ENCODE results near the gene SCARF2.
A peak's percentile ranks its signal among the peaks of the same experiment; 100 is the strongest.
"Not testable (repeated sequence)": the region's sequence is repeated elsewhere in the genome, so short reads cannot be mapped to it uniquely, and the experiment has no call there.

Gene SCARF2, protein sequence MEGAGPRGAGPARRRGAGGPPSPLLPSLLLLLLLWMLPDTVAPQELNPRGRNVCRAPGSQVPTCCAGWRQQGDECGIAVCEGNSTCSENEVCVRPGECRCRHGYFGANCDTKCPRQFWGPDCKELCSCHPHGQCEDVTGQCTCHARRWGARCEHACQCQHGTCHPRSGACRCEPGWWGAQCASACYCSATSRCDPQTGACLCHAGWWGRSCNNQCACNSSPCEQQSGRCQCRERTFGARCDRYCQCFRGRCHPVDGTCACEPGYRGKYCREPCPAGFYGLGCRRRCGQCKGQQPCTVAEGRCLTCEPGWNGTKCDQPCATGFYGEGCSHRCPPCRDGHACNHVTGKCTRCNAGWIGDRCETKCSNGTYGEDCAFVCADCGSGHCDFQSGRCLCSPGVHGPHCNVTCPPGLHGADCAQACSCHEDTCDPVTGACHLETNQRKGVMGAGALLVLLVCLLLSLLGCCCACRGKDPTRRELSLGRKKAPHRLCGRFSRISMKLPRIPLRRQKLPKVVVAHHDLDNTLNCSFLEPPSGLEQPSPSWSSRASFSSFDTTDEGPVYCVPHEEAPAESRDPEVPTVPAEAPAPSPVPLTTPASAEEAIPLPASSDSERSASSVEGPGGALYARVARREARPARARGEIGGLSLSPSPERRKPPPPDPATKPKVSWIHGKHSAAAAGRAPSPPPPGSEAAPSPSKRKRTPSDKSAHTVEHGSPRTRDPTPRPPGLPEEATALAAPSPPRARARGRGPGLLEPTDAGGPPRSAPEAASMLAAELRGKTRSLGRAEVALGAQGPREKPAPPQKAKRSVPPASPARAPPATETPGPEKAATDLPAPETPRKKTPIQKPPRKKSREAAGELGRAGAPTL

DNA sequence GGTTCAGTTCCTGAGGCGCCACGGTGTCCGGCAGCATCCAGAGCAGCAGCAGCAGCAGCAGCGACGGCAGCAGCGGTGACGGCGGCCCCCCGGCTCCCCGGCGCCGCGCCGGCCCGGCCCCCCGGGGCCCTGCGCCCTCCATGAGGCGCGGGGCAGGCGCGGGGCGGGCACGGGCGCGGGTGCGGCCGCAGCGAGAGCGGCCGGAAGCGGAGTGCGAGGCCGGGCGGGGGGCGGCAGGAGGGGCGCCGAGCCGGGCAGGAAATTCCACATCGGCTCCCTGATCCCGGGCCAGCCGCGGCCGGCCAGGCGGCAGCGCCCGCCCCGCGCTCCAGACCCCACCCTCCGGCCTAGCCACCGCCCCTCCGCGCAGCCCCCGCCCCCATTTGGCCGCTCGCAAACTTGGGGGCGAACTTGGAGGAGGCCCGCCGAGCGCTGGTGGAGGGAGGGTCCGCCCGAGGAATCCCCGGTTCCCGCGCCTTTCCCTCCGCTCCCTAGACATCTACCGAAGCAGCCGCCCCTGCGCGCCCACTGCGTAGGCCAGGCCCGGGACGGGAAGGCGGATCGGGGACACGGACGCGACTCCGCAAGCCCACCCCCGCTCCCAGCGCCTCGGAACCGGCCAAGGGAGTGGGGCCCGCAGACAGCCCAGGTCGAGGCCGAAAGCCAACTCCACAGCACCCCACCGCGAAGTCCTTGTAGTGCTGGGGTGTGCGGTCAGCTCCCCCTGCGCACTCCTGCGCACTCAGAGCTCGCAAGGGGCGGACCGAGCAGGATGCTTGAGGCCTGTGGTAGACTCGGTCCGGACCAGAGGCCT is at the start of gene SCARF2:
SCARF2 (minus strand) TSS at position 213 of the 814 bp plus-strand sequence; CDS start at position 142, 71 bp downstream.
- peak; percentile 96 for DNase-seq (ENCODE audit: low spot score)

DNA sequence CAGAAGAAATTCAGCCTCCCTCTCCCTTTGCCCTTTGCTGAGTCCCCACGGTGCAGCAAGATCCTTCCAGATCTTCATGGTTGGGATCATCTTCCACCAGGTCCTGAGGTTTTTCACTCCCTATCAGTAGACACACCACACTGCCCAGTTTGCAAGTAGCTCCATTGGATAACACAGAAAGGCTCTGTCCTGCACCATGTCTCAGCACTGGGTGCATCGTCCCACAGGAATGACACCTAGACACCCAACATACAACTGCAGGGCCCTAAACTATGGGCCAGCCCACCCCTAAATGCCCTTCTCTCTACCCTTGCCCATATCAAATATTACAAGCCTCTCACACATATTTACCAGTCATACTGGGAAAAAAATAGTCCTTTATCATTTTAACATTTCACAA is 48.6 kb upstream of the SCARF2 start:
- DNase-seq (ENCODE audit: low spot score): peak; percentile 46

DNA sequence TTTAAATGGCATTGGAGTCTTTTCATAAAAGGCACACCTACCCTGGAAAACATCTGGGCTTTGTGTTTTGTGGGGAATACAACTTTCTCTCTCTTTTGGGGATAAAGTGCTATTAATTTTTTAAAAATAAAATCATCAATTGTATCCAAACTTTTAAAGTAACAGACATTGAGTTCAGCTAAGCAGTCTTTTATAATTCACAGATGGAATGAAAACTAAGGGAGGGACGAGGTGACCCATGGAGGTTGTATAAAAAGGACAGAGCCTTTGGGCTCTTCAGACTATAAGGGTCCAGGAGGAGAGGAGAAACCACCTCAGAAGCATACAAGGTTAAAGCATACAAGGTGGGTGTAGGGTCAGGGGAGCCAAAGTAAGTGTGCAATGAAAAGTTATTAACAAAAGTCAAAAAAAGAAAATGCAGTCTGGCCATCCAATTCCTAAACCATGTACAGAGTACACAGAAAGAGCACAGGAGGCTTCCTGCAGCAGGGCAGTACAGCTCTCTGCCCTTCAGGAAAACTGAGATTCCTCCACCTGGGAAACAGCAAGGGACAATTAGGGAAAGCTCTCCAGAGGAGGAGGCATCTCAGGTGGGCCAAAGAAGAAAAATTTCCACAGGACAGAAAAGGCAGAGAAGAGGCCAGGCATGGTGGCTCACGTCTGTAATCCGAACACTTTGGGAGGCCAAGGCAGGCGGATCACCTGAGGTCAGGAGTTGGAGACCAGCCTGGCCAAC is 47.5 kb upstream of the SCARF2 start:
- DNase-seq (ENCODE audit: low spot score): no peak

DNA sequence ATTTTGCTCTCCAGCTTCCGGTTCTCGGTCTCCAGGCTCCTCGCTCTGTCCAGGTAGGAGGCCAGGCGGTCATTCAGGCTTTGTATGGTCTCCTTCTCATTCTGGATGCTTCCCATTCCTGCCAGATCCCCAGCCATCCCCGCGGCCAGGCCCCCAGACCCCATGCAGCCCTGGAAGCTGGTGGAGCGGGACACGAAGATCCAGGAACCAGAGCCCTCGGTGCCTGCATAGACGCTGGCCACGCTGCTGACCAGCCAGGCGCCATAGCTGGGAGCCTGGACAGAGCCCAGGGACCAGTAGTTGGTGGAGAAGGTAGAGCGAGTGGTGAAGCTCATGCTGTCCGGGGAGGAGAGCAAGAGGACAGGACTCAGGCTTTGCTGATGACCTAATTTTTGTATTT is 46.1 kb upstream of the SCARF2 start:
- no peak for DNase-seq (ENCODE audit: low spot score)

DNA sequence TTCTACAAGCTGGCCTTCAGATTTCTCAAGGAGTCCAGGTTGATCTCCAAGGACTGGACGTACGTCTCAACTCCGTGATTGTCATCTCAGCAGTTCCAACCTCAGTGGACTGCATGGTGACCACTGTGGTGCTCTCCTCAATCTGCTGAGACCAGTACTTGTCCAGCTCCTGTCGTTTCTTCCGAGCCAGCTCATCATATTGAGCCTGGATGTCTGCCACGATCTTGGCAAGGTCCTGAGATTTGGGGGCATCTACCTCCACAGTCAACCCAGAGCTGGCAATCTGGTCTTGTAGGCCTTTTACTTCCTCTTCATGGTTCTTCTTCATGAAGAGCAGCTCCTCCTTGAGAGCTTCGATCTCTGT is 45.5 kb upstream of the SCARF2 start:
- not testable (repeated sequence) for DNase-seq (ENCODE audit: low spot score)

DNA sequence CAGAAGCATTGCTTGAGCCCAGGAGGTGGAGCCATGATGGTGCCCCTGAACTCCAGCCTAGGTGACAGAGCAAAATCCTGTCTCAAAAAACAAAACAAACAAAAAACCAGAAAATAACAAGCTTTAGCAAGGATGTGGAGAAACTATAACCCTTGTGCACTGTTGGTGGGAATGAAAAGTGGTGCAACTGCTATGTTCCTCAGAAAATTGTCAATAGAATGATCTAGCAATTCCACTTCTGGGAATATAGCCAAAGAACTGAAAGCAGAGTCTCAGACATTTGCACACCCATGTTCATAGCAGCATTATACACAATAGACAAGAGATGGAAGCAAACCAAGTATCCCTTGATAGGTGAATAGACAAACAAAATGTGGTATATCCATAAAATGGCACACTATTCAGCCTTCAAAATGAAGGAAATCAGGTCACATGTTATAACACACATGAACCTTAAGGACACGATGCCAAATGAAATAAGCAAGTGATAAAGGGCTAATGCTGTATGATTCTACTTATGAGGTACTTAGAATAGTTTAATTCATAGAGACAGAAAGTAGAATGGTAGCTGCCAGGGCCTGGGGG is 42.1 kb upstream of the SCARF2 start:
- DNase-seq (ENCODE audit: low spot score): no peak

DNA sequence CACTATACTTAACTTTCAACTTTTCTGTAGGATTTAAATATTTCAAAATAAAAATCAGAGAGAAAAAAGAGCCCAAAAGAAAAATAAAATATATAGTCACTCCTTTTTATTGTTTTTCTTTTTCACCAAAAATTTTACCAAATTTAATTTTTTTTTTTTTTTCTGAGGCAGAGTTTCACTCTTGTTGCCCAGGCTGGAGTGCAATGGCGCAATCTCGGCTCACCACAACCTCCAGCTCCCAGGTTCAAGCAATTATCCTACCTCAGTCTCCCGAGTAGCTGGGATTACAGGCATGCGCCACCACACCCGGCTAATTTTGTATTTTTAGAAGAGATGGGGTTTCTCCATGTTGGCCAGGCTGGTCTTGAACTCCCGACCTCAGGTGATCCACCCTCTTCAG is 40.4 kb upstream of the SCARF2 start:
- DNase-seq (ENCODE audit: low spot score): not testable (repeated sequence)

DNA sequence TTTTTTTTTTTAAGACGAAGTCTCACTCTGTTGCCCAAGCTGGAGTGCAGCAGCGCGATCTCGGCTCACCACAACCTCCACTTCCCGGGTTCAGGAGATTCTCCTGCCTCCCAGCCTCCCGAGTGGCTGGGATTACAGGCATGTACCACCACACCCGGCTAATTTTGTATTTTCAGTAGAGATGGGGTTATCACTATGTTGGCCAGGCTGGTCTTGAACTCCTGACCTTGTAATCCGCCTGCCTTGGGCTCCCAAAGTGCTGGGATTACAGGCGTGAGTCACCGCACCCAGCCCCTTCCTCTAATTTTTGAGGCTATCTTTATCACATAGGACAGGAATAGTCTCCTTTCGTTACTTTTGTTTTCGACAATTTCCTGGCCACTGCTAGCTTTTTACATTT is 37.9 kb upstream of the SCARF2 start:
- DNase-seq (ENCODE audit: low spot score): not testable (repeated sequence)

DNA sequence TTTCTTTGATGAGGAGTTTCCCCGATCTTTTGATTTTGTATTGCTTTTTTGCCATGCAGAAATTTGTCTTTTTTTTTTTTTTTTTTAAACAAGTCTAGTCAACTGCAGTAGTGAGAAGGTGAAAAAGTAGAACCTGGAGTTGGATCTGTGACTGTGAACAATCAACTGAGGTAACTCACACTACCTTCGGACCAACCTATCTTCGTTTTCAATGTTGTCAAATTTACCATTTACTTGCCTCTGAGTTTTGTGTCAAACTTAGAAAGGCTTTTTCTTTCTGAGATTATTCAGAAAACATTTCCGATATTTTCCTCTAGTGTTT is 37.5 kb upstream of the SCARF2 start:
- no peak for DNase-seq (ENCODE audit: low spot score)

DNA sequence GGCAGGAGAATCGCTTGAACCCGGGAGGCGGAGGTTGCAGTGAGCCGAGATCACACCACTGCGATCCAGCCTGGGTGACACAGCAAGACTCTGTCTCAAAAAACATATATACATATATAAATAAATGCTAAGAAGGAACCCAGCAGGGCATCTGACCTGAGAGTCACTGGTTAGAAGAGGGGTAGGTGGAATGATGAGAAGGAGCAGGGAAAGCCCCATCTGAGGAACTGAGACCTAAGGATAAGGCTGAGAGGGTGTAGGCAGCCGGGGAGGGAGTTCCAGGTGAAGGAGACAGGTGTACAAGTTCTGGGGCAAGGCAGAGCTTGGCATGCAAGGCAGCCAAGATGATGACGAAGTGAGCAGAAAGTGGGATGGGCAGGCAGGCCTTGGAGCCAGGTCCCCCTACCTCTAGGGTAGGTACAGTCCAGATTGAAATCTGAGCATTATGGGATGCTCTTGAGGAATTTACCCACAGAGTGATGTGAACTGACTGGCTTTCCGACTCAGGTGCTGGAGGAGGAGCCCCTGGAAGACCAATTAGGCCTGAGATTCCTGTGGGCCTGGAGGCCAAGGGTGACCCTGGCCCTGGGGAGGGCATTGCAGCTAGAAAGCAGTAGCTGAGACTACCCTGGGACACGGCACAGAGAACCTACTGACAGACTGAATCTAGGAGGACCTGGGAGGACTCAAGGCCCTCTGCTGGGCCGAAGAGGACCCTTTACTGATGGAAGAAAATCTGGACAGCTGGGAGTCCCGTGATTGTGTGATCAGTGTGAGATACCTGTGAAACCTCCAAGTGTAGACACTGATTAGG is 35.2 kb upstream of the SCARF2 start:
- no peak for DNase-seq (ENCODE audit: low spot score)

DNA sequence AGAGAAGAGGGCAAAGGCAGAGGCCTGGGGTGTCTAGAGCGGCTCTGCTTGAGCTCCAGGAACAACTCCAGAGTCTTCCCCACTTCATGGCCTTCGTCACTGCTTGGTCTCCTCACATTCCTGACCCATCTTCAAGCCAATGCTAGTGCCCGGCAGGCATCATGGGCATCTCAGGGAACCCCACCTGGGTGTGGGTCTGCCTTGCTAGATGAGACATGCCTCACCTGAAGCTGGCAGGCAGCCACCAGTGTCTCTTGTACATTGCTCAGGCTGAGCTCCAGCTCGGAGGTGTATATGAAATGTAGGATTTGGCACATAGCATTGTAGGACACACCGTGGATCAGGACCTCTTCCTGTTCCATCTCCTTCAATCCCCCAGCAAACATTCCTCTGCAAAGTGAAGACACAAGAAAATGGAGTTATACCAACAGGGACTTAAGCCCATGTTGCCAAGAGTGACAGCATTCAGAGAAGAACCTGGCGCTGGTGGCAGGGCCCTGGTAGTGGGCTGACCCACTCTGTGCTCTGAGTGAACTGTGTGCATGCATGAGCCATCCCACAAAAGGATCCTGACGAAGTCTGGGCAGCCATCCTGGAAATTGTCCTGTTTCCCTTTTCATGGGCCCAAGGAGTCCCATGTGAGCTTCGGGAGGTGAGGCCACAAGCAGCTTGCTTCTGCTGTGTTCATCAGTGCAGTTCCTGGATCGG is 33.7 kb upstream of the SCARF2 start:
- DNase-seq (ENCODE audit: low spot score): no peak

DNA sequence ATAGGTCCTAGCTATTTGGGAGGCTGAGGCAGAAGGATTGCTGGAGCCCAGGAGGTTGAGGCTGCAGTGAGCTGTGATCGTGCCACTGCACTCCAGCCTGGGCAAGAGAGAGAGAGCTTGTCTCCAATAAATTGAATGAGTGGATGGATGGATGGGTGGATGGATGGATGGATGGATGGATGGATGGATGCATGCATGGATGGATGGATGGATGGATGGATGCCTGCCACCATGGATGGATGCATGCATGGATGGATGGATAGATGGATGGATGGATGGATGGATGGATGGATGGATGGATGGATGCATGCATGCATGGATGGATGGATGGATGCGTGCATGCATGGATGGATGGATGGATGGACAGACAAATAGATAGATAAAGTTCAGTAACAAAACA is 32.9 kb upstream of the SCARF2 start:
- not testable (repeated sequence) for DNase-seq (ENCODE audit: low spot score)

DNA sequence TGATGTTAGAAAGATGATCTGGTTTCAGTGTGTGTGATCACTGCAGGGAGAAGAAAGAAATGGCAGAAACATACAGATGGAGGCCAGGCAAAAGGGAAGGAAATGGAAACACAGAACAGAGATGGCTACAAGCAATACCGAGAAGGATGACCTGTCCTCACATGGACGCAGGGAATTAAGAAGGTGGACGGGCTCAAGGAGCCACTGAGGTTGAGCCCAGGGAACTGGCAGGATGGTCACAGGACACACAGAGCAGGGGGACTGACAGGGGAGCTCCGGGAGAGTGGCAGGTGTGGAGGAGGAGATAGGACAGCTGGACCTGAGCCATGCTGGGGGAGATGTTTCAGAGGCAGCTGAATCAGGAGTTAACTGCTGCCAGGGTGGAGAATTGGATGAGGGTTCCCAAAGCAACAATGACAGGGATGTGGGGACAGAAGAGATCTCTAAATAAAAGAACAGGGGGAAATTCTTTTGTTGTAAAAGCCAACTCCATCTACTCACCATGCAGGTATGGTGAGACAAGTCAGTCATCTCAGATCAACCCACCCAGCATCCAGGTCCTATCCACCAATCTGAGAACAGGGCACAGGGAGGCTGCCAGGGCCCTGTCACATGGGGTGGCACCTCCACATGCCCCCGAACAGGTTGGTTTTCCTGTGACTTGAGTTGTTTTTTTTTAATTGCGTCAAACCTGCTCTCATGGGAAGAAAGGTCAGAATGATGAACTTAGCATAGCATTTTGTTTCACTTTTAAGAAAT is 31.7 kb upstream of the SCARF2 start:
- no peak for DNase-seq (ENCODE audit: low spot score)

DNA sequence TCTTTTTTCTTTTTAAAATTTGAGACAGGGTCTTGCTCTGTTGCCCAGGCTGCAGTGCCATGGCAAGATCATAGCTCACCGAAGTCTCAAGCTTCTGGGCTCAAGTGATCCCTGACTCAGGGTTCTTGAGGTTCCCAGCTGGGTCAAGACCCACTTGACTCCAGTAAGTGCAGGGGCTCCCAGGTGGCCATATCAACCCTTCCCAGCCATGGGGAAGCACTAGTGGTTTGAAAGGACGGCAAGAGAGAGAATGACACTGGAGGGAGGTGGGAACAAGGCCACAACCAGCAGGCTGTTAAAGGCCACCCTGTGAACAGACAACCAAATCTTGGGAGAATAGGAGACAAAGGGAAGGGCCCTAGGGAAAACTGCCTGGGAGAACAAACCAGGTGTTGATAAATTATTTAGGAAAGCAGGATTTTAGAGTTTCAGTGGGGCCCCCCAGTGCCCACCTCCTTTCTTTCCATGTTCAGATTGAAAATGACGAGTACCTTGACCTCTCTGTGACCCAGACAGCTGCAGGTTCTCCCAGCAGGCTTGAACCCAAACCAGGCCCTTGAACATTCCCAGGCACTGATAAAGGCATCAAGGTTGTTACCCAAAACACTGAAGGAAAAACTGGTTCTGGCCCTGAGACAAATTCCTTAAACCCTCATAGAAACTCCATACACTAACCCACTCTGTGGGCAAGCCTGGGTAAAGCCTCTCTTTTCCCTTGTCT is 29.2 kb upstream of the SCARF2 start:
- no peak for DNase-seq (ENCODE audit: low spot score)

DNA sequence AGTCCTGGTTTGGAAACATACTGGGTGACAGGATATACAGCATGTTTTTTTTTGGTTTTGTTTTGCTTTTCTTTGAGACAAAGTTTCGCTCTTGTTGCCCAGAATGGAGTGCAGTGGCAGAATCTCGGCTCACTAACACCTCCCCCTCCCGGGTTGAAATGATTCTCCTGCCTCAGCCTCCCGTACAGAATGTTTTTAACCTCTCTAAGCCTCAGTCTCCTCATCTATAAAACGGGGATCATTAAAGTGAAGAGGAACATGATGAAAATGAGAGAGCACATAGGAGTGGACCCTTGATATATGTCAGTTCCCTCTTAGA is 28.1 kb upstream of the SCARF2 start:
- DNase-seq (ENCODE audit: low spot score): no peak

DNA sequence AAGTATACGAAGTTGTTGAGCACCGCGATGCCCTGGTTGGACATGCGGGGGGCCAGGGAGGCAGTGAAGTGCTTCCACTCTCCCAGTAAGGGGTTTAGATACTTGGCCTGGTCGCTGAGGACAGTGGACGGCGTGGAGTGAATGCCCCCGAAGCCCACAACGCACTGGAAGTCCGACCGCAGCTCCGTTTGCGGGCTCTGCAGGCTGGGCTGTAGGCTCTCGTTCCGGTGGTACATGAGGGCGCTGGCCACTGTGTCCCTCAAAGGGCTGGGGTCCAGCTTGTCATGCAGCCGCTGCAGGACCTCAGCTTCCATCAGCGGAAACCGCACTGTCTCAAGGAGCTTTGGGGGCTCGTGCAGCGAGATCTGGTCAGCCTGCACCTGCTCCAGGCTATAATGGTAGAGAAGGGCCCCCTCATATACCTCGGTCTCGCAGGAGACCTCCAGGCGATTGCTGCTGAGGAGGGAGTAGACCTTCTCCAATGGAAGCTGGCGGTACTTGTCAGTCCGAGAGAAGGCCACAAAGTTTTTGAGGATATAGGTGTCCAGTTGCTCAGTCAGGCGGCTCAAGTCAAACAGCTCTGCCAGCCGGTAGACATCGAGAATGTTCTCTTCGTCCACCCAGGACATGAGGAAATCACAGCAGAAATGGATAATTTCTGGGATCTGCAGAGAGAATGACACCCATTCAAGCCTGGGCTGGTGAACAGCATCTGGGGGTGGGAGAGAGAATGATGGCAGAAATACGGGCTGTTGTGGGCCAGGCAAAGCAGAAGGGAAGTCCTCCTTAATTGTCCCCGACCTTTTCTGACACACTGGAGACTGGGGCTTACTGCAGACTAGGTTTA is 27.5 kb upstream of the SCARF2 start:
- DNase-seq (ENCODE audit: low spot score): no peak

DNA sequence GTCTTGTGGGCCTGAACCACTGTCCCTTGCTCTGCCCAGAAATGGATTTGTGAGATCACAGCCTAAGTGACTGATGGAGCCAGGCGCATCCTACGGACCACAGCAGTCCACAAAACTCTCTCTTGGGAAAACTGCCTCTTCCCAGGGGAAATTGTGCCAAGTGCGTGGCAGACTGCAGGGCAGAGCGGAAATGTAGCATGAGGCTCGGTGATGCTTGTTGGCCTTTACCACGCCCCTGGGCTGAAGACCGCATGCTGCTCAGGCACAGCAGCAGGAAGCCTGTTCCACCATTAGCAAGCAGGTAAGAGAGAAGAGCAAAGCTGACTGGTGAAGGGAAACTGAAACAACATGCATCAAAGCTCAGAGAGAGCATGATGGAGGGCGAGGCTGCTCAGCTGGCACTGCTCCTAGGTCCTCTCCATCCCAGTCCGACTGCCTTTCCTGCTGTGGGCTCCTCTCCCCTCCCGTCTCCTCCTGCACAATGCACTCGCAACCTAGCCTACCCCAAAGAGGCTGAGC is 26.5 kb upstream of the SCARF2 start:
- no peak for DNase-seq (ENCODE audit: low spot score)
